H9 (cell line): ENCODE measurements around the gene PRMT5. TPM values are rescaled to one million over a fixed set of nuclear protein-coding genes. Genes with fewer than 3 reads are reported as not detected.

Experiments used
- DNase-seq: peaks from one replicate; pipeline ENCODE4 v3.0.0-alpha.2; 2017
- H2AFZ ChIP-seq: one replicate; pipeline ENCODE4 v1.6.1; 2013; ENCODE audit warnings: mild to moderate bottlenecking, low read length, control low read depth, moderate library complexity
- H2AK5ac ChIP-seq: 2 replicates; pipeline ENCODE4 v1.6.1; 2013; ENCODE audit warnings: low read length, control low read depth, mixed read lengths; ENCODE audit not compliant: insufficient read length
- H2BK120ac ChIP-seq: one replicate; pipeline ENCODE4 v1.6.1; 2013; ENCODE audit warnings: low read depth, mild to moderate bottlenecking, low read length, control low read depth, inconsistent platforms; ENCODE audit not compliant: poor library complexity, severe bottlenecking
- H2BK12ac ChIP-seq: 2 replicates; pipeline ENCODE4 v1.6.1; 2013; ENCODE audit warnings: low read length, control low read depth, mixed read lengths, low read depth; ENCODE audit not compliant: insufficient read length
- H2BK15ac ChIP-seq: 2 replicates; pipeline ENCODE4 v1.6.1; 2013; ENCODE audit warnings: low read depth, low read length, control low read depth
- H2BK20ac ChIP-seq: one replicate; pipeline ENCODE4 v1.6.1; 2013; ENCODE audit warnings: low read depth, mild to moderate bottlenecking, low read length, control low read depth, inconsistent platforms; ENCODE audit not compliant: poor library complexity, severe bottlenecking
- H2BK5ac ChIP-seq: 2 replicates; pipeline ENCODE4 v1.6.1; 2013; ENCODE audit warnings: low read length, control low read depth, mixed read lengths; ENCODE audit not compliant: insufficient read length
- H3K14ac ChIP-seq: 2 replicates; pipeline ENCODE4 v1.6.1; 2013; ENCODE audit warnings: low read length, control low read depth; ENCODE audit not compliant: insufficient read depth
- H3K18ac ChIP-seq: 2 replicates; pipeline ENCODE4 v1.6.1; 2013; ENCODE audit warnings: low read depth, mild to moderate bottlenecking, mixed read lengths, low read length, control low read depth; ENCODE audit not compliant: insufficient read length
- H3K23ac ChIP-seq: 2 replicates; pipeline ENCODE4 v1.6.1; 2013; ENCODE audit warnings: low read length, control low read depth, mixed read lengths, low read depth; ENCODE audit not compliant: insufficient read length
- H3K23me2 ChIP-seq: 2 replicates; pipeline ENCODE4 v1.6.1; 2013; ENCODE audit warnings: low read depth, mild to moderate bottlenecking, mixed read lengths, low read length, control low read depth; ENCODE audit not compliant: insufficient read length, poor library complexity, severe bottlenecking
- H3K27ac ChIP-seq: 2 replicates; pipeline ENCODE4 v1.5.1; 2013; ENCODE audit warnings: low read length, control low read depth, mixed read lengths, low read depth; ENCODE audit not compliant: insufficient read length
- H3K27me3 ChIP-seq: 2 replicates; pipeline ENCODE4 v1.6.1; 2013; ENCODE audit warnings: low read length, control low read depth, inconsistent platforms; ENCODE audit not compliant: insufficient read depth
- H3K4ac ChIP-seq: 2 replicates; pipeline ENCODE4 v1.6.1; 2013; ENCODE audit warnings: low read depth, mild to moderate bottlenecking, control low read depth, inconsistent platforms, low read length, moderate library complexity
- H3K4me1 ChIP-seq: 2 replicates; pipeline ENCODE4 v1.6.1; 2013; ENCODE audit warnings: low read length, control low read depth, inconsistent platforms; ENCODE audit not compliant: insufficient read depth
- H3K4me2 ChIP-seq: 2 replicates; pipeline ENCODE4 v1.6.1; 2013; ENCODE audit warnings: low read length, control low read depth, mixed read lengths; ENCODE audit not compliant: insufficient read length, insufficient read depth
- H3K56ac ChIP-seq: 2 replicates; pipeline ENCODE4 v1.6.1; 2013; ENCODE audit warnings: low read depth, mild to moderate bottlenecking, mixed read lengths, low read length, control low read depth; ENCODE audit not compliant: insufficient read length
- H3K79me1 ChIP-seq: 2 replicates; pipeline ENCODE4 v1.6.1; 2013; ENCODE audit warnings: low read depth, mild to moderate bottlenecking, moderate library complexity, low read length, control low read depth, inconsistent platforms; ENCODE audit not compliant: insufficient read depth, poor library complexity, severe bottlenecking
- H3K79me2 ChIP-seq: 2 replicates; pipeline ENCODE4 v1.6.1; 2013; ENCODE audit warnings: low read length, control low read depth, inconsistent platforms; ENCODE audit not compliant: insufficient read depth
- H3K9ac ChIP-seq: 2 replicates; pipeline ENCODE4 v1.6.1; 2013; ENCODE audit warnings: low read length, control low read depth, mixed read lengths; ENCODE audit not compliant: insufficient read length; ENCODE audit errors: extremely low read depth
- H3K9me3 ChIP-seq: one replicate; pipeline ENCODE4 v1.6.1; 2013; ENCODE audit warnings: low read depth, low read length, inconsistent platforms; ENCODE audit not compliant: control insufficient read depth
- H3T11ph ChIP-seq: one replicate; pipeline ENCODE4 v1.6.1; 2013; ENCODE audit warnings: mild to moderate bottlenecking, low read length, control low read depth, inconsistent platforms
- H4K20me1 ChIP-seq: one replicate; pipeline ENCODE4 v1.6.1; 2013; ENCODE audit not compliant: control insufficient read depth, insufficient read length, insufficient read depth
- H4K5ac ChIP-seq: 2 replicates; pipeline ENCODE4 v1.6.1; 2013; ENCODE audit warnings: low read depth, mild to moderate bottlenecking, mixed read lengths, low read length, control low read depth; ENCODE audit not compliant: insufficient read length
- H4K8ac ChIP-seq: replicated peaks from 2 replicates; pipeline ENCODE4 v1.6.1; 2013; ENCODE audit warnings: low read length, control low read depth, mixed read lengths, low read depth; ENCODE audit not compliant: insufficient read length
- H4K91ac ChIP-seq: 2 replicates; pipeline ENCODE4 v1.6.1; 2013; ENCODE audit warnings: low read depth, mild to moderate bottlenecking, moderate library complexity, mixed read lengths, low read length, control low read depth; ENCODE audit not compliant: insufficient read length
- H3K27ac Mint-ChIP-seq, 3 experiments: 2 replicates in 2 of 3; 3 replicates in 1 of 3; pipeline ENCODE4 v1.8.0; 2020 to 2021; ENCODE audit warnings: mixed read lengths in 3 of 3, mild to moderate bottlenecking in 1 of 3, moderate library complexity in 1 of 3
- H3K27me3 Mint-ChIP-seq: 2 replicates; pipeline ENCODE4 v1.8.0; 2021; ENCODE audit warnings: low read depth, mild to moderate bottlenecking, moderate library complexity, mixed read lengths
- H3K36me3 Mint-ChIP-seq, 3 experiments: 2 replicates in 2 of 3; 3 replicates in 1 of 3; pipeline ENCODE4 v1.8.0; 2020 to 2021; ENCODE audit warnings: low read depth in 3 of 3, mixed read lengths in 3 of 3; ENCODE audit not compliant: insufficient read depth in 1 of 3
- H3K4me1 Mint-ChIP-seq, 2 experiments: 2 replicates each; pipeline ENCODE4 v1.8.0; 2020; ENCODE audit warnings: mixed read lengths in 2 of 2
- H3K4me3 Mint-ChIP-seq, 2 experiments: 2 replicates in 1 of 2; 3 replicates in 1 of 2; pipeline ENCODE4 v1.8.0; 2020 to 2021; ENCODE audit warnings: mild to moderate bottlenecking in 2 of 2, mixed read lengths in 2 of 2, moderate library complexity in 1 of 2
- H3K9me3 Mint-ChIP-seq, 2 experiments: 2 replicates in 1 of 2; 3 replicates in 1 of 2; pipeline ENCODE4 v1.8.0; 2020; ENCODE audit warnings: mild to moderate bottlenecking in 2 of 2, mixed read lengths in 2 of 2, moderate library complexity in 1 of 2
- WGBS: extraction: QIAGEN DNeasy Blood & Tissue Kit; methylation state at CpG from one replicate; pipeline ENCODE4 v1.1.7; 2013; ENCODE audit warnings: missing lambda C conversion rate, low lambda C conversion rate, mixed read lengths; ENCODE audit not compliant: insufficient read length; ENCODE audit errors: extremely low coverage; 5-methylcytosine and 5-hydroxymethylcytosine counted together
- total RNA-seq: library from RNA; stranded (reverse); gene quantifications from 2 replicates; pipeline ENCODE4 v1.2.1, GENCODE V29; 2021
- TF ChIP-seq, protein P1 (sequence below): fragments of 200-600 bp; sonication (generic); conservative IDR thresholded peaks from 3 replicates; pipeline ENCODE4 v1.8.0; 2021; ENCODE audit warnings: antibody characterized with exemption, mild to moderate bottlenecking

The PRMT5 gene
- total RNA-seq, 1 experiment from 2014 or later, result 141 TPM

DNA sequence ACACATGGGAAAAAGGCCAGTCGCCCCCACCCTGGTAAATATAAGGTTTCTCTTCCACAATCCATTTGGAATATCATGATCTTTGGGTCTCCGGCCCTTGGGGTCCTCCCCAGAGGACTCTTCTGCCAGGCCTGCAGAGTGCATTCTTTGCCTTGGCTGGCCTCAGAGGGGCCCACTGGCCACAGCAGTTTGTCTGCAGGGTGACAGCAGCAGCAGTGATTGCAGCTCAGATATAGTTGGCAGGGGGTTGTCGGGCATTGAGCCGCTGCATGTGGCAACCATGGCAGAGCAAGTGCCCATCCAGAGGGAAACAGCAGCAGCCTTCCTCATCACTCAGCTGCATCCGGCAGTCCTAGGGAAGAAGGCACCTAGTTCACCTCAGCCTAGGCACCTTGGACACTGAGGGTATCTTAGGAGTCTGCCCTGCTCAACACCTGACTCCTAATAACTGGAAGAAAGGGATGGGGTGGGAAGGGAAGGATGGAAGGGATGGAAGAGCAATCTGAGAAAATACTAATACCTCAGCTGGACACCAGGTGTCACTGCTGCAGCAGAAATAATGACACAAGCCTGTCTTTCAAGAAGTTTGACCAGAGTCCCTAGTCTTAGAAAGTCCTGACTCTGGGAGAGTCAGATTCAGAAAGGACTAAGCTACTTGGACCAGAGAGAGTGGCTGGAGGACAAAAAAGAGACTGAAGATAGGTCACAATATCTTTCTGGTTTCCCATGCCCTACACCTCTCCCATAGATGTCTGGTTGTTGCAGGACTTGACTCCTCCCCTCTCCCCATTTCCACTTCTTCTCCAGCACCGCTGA, 44.2 kb upstream of the PRMT5 start:
- H3K27me3 Mint-ChIP-seq, result no peaks in the 10 kb centered on the region; the same call in none of the 2 replicates
- no peak overlapping the region for H2BK12ac ChIP-seq
- no peak overlapping the region for H2BK20ac ChIP-seq
- no peak overlapping the region for H3K56ac ChIP-seq
- no peak overlapping the region for H4K91ac ChIP-seq
- H3K79me1 ChIP-seq, result no peaks in the 10 kb centered on the region
- H2BK15ac ChIP-seq, result no peak overlapping the region
- no peaks in the 10 kb centered on the region for H3K23me2 ChIP-seq
- H3K4me1 Mint-ChIP-seq, result peaks cover 26 to 37% of the 10 kb centered on the region in 2 experiments
- no peak overlapping the region for H2BK120ac ChIP-seq
- peak; percentile 56 for DNase-seq
- no peak overlapping the region for H2BK5ac ChIP-seq
- no peak overlapping the region for H2AK5ac ChIP-seq
- TF ChIP-seq, protein P1, sequence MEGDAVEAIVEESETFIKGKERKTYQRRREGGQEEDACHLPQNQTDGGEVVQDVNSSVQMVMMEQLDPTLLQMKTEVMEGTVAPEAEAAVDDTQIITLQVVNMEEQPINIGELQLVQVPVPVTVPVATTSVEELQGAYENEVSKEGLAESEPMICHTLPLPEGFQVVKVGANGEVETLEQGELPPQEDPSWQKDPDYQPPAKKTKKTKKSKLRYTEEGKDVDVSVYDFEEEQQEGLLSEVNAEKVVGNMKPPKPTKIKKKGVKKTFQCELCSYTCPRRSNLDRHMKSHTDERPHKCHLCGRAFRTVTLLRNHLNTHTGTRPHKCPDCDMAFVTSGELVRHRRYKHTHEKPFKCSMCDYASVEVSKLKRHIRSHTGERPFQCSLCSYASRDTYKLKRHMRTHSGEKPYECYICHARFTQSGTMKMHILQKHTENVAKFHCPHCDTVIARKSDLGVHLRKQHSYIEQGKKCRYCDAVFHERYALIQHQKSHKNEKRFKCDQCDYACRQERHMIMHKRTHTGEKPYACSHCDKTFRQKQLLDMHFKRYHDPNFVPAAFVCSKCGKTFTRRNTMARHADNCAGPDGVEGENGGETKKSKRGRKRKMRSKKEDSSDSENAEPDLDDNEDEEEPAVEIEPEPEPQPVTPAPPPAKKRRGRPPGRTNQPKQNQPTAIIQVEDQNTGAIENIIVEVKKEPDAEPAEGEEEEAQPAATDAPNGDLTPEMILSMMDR, result peak; percentile 77
- H3K23ac ChIP-seq, result no peak overlapping the region
- no peak overlapping the region for H3K14ac ChIP-seq
- peaks cover 16% of the 10 kb centered on the region for H3K4me1 ChIP-seq
- no peak overlapping the region for H3T11ph ChIP-seq
- H3K9me3 Mint-ChIP-seq, result no peaks in the 10 kb centered on the region
- H3K4me2 ChIP-seq, result no peak overlapping the region
- no peak overlapping the region for H4K8ac ChIP-seq
- no peaks in the 10 kb centered on the region for H3K27me3 ChIP-seq
- H3K27ac ChIP-seq, result no peak overlapping the region
- H3K36me3 Mint-ChIP-seq, result peaks cover 36 to 84% (median 77%) of the 10 kb centered on the region in 3 experiments
- H3K27ac Mint-ChIP-seq, result peak overlapping the region; percentile 68 to 91 (median 80); a peak in 5 of 7 replicates
- WGBS, result no CpG with 5 or more reads among the region's 6 CpGs
- H4K5ac ChIP-seq, result no peak overlapping the region
- H3K9ac ChIP-seq, result no peak overlapping the region
- no peak overlapping the region for H3K18ac ChIP-seq
- no peak overlapping the region for H3K4ac ChIP-seq
- H3K79me2 ChIP-seq, result no peaks in the 10 kb centered on the region
- no peak overlapping the region; a peak in 1 of 5 replicates for H3K4me3 Mint-ChIP-seq
- no peaks in the 10 kb centered on the region for H4K20me1 ChIP-seq
- H3K9me3 ChIP-seq, result no peaks in the 10 kb centered on the region
- no peak overlapping the region for H2AFZ ChIP-seq
